IMR-90 (cell line): ENCODE results near the gene SCTR. TPM values are rescaled to one million over a fixed set of nuclear protein-coding genes. Genes with fewer than 3 reads are reported as not detected.

Source experiments
- ATAC-seq: fragments of 200-7000 bp; cut with Tn5 transposase; 2 replicates; pipeline ENCODE4 v1.9.1; 2020; ENCODE audit warnings: low read depth, mild to moderate bottlenecking, moderate library complexity
- BruUV-seq: library from RNA; stranded (reverse); fragments of 400-500 nt; replicated peaks from 2 replicates; lab custom pipeline; 2021; lab: Mats Ljungman, UMichigan
- CTCF ChIA-PET: fragments of 300-600 bp; formaldehyde crosslinking; extraction: SDS; loops from one replicate; lab custom pipeline; 2021; ENCODE audit warnings: antibody characterized with exemption; lab: Yijun Ruan, JAX
- POLR2A ChIA-PET: fragments of 300-600 bp; sonication (Branson Sonifier 250); formaldehyde crosslinking; loops from one replicate; lab custom pipeline; 2022; ENCODE audit warnings: antibody characterized with exemption; ENCODE audit not compliant: unreplicated experiment; lab: Charles Lee
- DNase-seq: peaks from one replicate; pipeline ENCODE4 v3.0.0; 2013
- H2AFZ ChIP-seq: replicated peaks from 2 replicates; pipeline ENCODE3; 2013; ENCODE audit warnings: low read length, mild to moderate bottlenecking; ENCODE audit not compliant: poor library complexity
- H2AK5ac ChIP-seq: 2 replicates; pipeline ENCODE4 v1.6.1; 2013; ENCODE audit warnings: low read depth, low read length, inconsistent platforms
- H2AK9ac ChIP-seq: replicated peaks from 2 replicates; pipeline ENCODE3; 2013; ENCODE audit warnings: mild to moderate bottlenecking, low read depth, low read length, moderate library complexity; ENCODE audit not compliant: poor library complexity
- H2BK120ac ChIP-seq: 2 replicates; pipeline ENCODE4 v1.6.1; 2013; ENCODE audit warnings: low read depth, low read length, inconsistent platforms
- H2BK15ac ChIP-seq: 3 replicates; pipeline ENCODE4 v1.6.1; 2013; ENCODE audit warnings: low read depth, low read length, inconsistent platforms
- H2BK20ac ChIP-seq: 2 replicates; pipeline ENCODE4 v1.6.1; 2013; ENCODE audit warnings: low read depth, mild to moderate bottlenecking, inconsistent platforms, low read length, moderate library complexity
- H2BK5ac ChIP-seq: 2 replicates; pipeline ENCODE4 v1.6.1; 2013; ENCODE audit warnings: mild to moderate bottlenecking, low read depth, low read length, inconsistent platforms; ENCODE audit not compliant: poor library complexity, severe bottlenecking
- H3K14ac ChIP-seq: replicated peaks from 2 replicates; pipeline ENCODE4 v1.6.1; 2013; ENCODE audit warnings: low read depth, low read length, inconsistent platforms
- H3K18ac ChIP-seq: 2 replicates; pipeline ENCODE4 v1.6.1; 2013; ENCODE audit warnings: low read depth, low read length, control low read depth
- H3K23ac ChIP-seq: 2 replicates; pipeline ENCODE4 v1.6.1; 2013; ENCODE audit warnings: low read depth, low read length, inconsistent platforms
- H3K27ac ChIP-seq: 2 replicates; pipeline ENCODE4 v1.5.1; 2013; ENCODE audit warnings: mild to moderate bottlenecking, control low read depth, low read length; ENCODE audit not compliant: insufficient read depth
- H3K27me3 ChIP-seq: 2 replicates; pipeline ENCODE4 v1.6.1; 2013; ENCODE audit warnings: low read length; ENCODE audit not compliant: control insufficient read depth, insufficient read depth
- H3K36me3 ChIP-seq: 2 replicates; pipeline ENCODE4 v1.6.1; 2013; ENCODE audit warnings: low read length, mixed read lengths; ENCODE audit not compliant: control insufficient read depth, insufficient read depth
- H3K4ac ChIP-seq: 2 replicates; pipeline ENCODE4 v1.6.1; 2013; ENCODE audit warnings: low read depth, low read length, inconsistent platforms
- H3K4me1 ChIP-seq: 2 replicates; pipeline ENCODE4 v1.6.1; 2013; ENCODE audit warnings: low read length, mixed read lengths; ENCODE audit not compliant: control insufficient read depth, insufficient read depth
- H3K4me2 ChIP-seq: 2 replicates; pipeline ENCODE4 v1.6.1; 2013; ENCODE audit warnings: low read depth, mild to moderate bottlenecking, control low read depth, low read length, moderate library complexity
- H3K4me3 ChIP-seq: 2 replicates; pipeline ENCODE4 v1.5.1; 2013; ENCODE audit warnings: low read depth, mild to moderate bottlenecking, control low read depth, low read length, moderate library complexity; ENCODE audit not compliant: insufficient read depth
- H3K56ac ChIP-seq: 2 replicates; pipeline ENCODE4 v1.6.1; 2013; ENCODE audit warnings: low read length, inconsistent platforms; ENCODE audit not compliant: insufficient read depth; ENCODE audit errors: extremely low read depth
- H3K79me1 ChIP-seq, 2 experiments: 2 replicates each; pipeline ENCODE4 v1.6.1; 2013; ENCODE audit warnings: low read length in 2 of 2, inconsistent platforms in 1 of 2, low read depth in 1 of 2
- H3K9ac ChIP-seq: 2 replicates; pipeline ENCODE4 v1.6.1; 2013; ENCODE audit warnings: low read depth, low read length, control low read depth
- H3K9me1 ChIP-seq: 2 replicates; pipeline ENCODE4 v1.6.1; 2013; ENCODE audit warnings: low read length, inconsistent platforms; ENCODE audit not compliant: insufficient read depth
- H3K9me3 ChIP-seq: 2 replicates; pipeline ENCODE4 v1.6.1; 2013; ENCODE audit warnings: low read length; ENCODE audit not compliant: control insufficient read depth, insufficient read depth
- H4K20me1 ChIP-seq: 2 replicates; pipeline ENCODE4 v1.6.1; 2013; ENCODE audit warnings: low read length, inconsistent platforms; ENCODE audit not compliant: insufficient read depth
- H4K5ac ChIP-seq: 2 replicates; pipeline ENCODE4 v1.6.1; 2013; ENCODE audit warnings: mild to moderate bottlenecking, low read depth, low read length, control low read depth
- H4K8ac ChIP-seq, 2 experiments: 2 replicates each; pipeline ENCODE4 v1.6.1; 2013; ENCODE audit warnings: low read depth in 2 of 2, low read length in 2 of 2, control low read depth in 1 of 2, inconsistent platforms in 1 of 2
- H4K91ac ChIP-seq: 2 replicates; pipeline ENCODE4 v1.6.1; 2013; ENCODE audit warnings: low read depth, low read length, inconsistent platforms; ENCODE audit not compliant: insufficient read depth
- CEBPB ChIP-seq: IDR thresholded peaks from 2 replicates; pipeline ENCODE4 v1.6.1; 2012; ENCODE audit warnings: low read depth, low read length, improper control_type of control experiment
- CHD1 ChIP-seq: IDR thresholded peaks from 2 replicates; pipeline ENCODE4 v1.6.1; 2012; ENCODE audit warnings: low read depth, low read length, improper control_type of control experiment
- MAZ ChIP-seq: IDR thresholded peaks from 2 replicates; pipeline ENCODE4 v1.6.1; 2012; ENCODE audit warnings: low read depth, mild to moderate bottlenecking, low read length, improper control_type of control experiment, moderate library complexity, borderline replicate concordance
- WGBS, 2 experiments: methylation state at CpG; one replicate each; pipeline versions ENCODE4 v1.1.5 to v1.1.7; 2013; ENCODE audit warnings: missing lambda C conversion rate in 2 of 2; ENCODE audit not compliant: insufficient read length in 1 of 2; ENCODE audit errors: extremely low coverage in 2 of 2; 5-methylcytosine and 5-hydroxymethylcytosine counted together
- dilution Hi-C: fragments of 300-500 bp; cut with HindIII; formaldehyde crosslinking; loops from one replicate; pipeline ENCODE4 v1.14.3; 2018; ENCODE audit warnings: low sequenced_read_pairs; ENCODE audit not compliant: unreplicated experiment
- in situ Hi-C: fragments of 300-500 bp; cut with MboI; formaldehyde crosslinking; loops from 3 replicates; pipeline ENCODE4 v1.14.3; 2019; ENCODE audit warnings: low sequenced_read_pairs, inconsistent platforms, mixed read lengths
- intact Hi-C: fragments of 100-400 bp; cut with micrococcal nuclease; formaldehyde crosslinking; loops from 2 replicates; pipeline ENCODE4 v1.10.0; 2022
- polyA plus RNA-seq, 3 experiments: library from polyadenylated mRNA; depleted of rRNA; stranded (reverse); fragments of >200 nt; gene quantifications; 2 replicates each; pipeline ENCODE4 v1.2.3, GENCODE V29; 2012; ENCODE audit warnings: low replicate concordance in 1 of 3
- total RNA-seq: library from RNA; depleted of rRNA; stranded (reverse); fragments of >200 nt; gene quantifications from 2 replicates; pipeline ENCODE4 v1.2.3, GENCODE V29; 2012

Gene SCTR
- total and polyA plus RNA-seq, 2 of the 4 experiments (the other 2 are of a cell fraction): not detected

- BruUV-seq: no TSS peak
- H3K9me1 ChIP-seq: no peaks in the 10 kb centered on the region
- POLR2A ChIA-PET: no interaction called here
- H2BK20ac ChIP-seq: no peak overlapping the region
- no peaks in the 10 kb centered on the region for H3K79me1 ChIP-seq
- no peaks in the 10 kb centered on the region for H3K36me3 ChIP-seq
- no peaks in the 10 kb centered on the region for H3K4me1 ChIP-seq
- H3K9me3 ChIP-seq: no peaks in the 10 kb centered on the region
- no peak overlapping the region for H3K56ac ChIP-seq
- no peak overlapping the region for H2AK9ac ChIP-seq
- intact Hi-C loops: no loop called here
- DNase-seq: no peak
- no peak overlapping the region for H4K8ac ChIP-seq
- H2BK15ac ChIP-seq: no peak overlapping the region
- no peak overlapping the region; the same call in 1 of the 2 replicates for H3K4me2 ChIP-seq
- CTCF ChIA-PET: no interaction called here
- peaks cover 22% of the 10 kb centered on the region for H3K27me3 ChIP-seq
- H3K23ac ChIP-seq: no peak overlapping the region
- TF ChIP-seq MAZ: no peak
- 0 out of 2 replicates have a peak, but pooled peaks have one; percentile 41 for TF ChIP-seq CEBPB
- TF ChIP-seq CHD1: no peak
- no peak for ATAC-seq
- no peak overlapping the region for H3K14ac ChIP-seq
- no peak overlapping the region for H3K9ac ChIP-seq
- in situ Hi-C loops: no loop called here
- no peak overlapping the region for H3K18ac ChIP-seq
- no peak overlapping the region for H3K4ac ChIP-seq
- H2AK5ac ChIP-seq: no peak overlapping the region
- dilution Hi-C loops: no loop called here
- no peak overlapping the region for H4K5ac ChIP-seq
- H3K27ac ChIP-seq: no peak overlapping the region
- H3K4me3 ChIP-seq: no peak overlapping the region
- H4K91ac ChIP-seq: no peak overlapping the region
- no peak overlapping the region for H2BK5ac ChIP-seq
- H2BK120ac ChIP-seq: no peak overlapping the region
- no peaks in the 10 kb centered on the region for H4K20me1 ChIP-seq
- WGBS, 2 experiments: no CpG with 5 or more reads among the region's 11 CpGs
- H2AFZ ChIP-seq: peak overlapping the region; percentile 94
Observed at GRCh38 chr2:119544939-119545475, 20.7 kb upstream of the SCTR start.
